GM20000 (cell line): Measurements from ENCODE around the gene RNASE7.

Experiments used
- DNase-seq: peaks from one replicate; pipeline ENCODE4 v3.0.0; 2012; ENCODE audit warnings: low spot score
- TF ChIP-seq, protein P1 (sequence below): IDR thresholded peaks from 2 replicates; pipeline ENCODE4 v1.5.1; 2012; ENCODE audit warnings: mild to moderate bottlenecking, control low read depth; ENCODE audit errors: extremely low read depth, missing control alignments

RNASE7 gene

GRCh38 chr14:21071225-21072030 lies 29.3 kb downstream of the RNASE7 start:
- TF ChIP-seq, protein P1, sequence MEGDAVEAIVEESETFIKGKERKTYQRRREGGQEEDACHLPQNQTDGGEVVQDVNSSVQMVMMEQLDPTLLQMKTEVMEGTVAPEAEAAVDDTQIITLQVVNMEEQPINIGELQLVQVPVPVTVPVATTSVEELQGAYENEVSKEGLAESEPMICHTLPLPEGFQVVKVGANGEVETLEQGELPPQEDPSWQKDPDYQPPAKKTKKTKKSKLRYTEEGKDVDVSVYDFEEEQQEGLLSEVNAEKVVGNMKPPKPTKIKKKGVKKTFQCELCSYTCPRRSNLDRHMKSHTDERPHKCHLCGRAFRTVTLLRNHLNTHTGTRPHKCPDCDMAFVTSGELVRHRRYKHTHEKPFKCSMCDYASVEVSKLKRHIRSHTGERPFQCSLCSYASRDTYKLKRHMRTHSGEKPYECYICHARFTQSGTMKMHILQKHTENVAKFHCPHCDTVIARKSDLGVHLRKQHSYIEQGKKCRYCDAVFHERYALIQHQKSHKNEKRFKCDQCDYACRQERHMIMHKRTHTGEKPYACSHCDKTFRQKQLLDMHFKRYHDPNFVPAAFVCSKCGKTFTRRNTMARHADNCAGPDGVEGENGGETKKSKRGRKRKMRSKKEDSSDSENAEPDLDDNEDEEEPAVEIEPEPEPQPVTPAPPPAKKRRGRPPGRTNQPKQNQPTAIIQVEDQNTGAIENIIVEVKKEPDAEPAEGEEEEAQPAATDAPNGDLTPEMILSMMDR, result no peak
- peak; percentile 93 for DNase-seq

- TF ChIP-seq, protein P1, result no peak
- no peak for DNase-seq
Observed at GRCh38 chr14:21072031-21072473, 29.9 kb downstream of the RNASE7 start.

DNA sequence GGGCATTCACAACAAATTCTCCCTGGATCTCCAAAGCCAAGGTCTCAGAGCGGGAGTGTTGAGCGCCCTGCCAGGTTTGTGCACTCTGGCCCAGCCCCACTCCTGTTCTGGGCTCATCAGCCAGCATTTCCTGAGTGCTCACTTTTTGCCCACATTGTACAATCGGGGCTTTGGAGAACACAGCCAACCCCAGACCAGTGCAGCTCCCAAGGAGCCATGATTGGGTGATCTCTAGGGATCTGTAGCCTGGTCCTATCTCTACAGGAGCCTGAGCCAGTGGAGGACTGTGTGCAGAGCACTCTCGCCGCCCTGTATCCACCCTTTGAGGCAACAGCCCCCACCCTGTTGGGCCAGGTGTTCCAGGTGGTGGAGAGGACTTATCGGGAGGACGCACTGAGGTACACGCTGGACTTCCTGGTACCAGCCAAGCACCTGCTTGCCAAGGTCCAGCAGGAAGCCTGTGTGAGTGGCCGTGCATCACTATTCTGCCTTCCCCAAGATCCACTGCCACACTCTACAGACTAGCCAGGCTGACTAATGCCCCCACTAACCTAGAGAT lies 30.7 kb downstream of the RNASE7 start:
- TF ChIP-seq, protein P1, result no peak
- DNase-seq, result peak; percentile 34

DNA sequence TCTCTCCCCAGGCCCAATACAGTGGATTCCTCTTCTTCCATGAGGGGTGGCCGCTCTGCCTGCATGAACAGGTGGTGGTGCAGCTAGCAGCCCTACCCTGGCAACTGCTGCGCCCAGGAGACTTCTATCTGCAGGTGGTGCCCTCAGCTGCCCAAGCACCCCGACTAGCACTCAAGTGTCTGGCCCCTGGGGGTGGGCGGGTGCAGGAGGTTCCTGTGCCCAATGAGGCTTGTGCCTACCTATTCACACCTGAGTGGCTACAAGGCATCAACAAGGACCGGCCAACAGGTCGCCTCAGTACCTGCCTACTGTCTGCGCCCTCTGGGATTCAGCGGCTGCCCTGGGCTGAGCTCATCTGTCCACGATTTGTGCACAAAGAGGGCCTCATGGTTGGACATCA lies 31.8 kb downstream of the RNASE7 start:
- peak; percentile 21 for DNase-seq
- TF ChIP-seq, protein P1, result no peak

GRCh38 chr14:21074398-21075272 lies 32.5 kb downstream of the RNASE7 start:
- DNase-seq, result peak; percentile 14
- TF ChIP-seq, protein P1, result no peak

DNA sequence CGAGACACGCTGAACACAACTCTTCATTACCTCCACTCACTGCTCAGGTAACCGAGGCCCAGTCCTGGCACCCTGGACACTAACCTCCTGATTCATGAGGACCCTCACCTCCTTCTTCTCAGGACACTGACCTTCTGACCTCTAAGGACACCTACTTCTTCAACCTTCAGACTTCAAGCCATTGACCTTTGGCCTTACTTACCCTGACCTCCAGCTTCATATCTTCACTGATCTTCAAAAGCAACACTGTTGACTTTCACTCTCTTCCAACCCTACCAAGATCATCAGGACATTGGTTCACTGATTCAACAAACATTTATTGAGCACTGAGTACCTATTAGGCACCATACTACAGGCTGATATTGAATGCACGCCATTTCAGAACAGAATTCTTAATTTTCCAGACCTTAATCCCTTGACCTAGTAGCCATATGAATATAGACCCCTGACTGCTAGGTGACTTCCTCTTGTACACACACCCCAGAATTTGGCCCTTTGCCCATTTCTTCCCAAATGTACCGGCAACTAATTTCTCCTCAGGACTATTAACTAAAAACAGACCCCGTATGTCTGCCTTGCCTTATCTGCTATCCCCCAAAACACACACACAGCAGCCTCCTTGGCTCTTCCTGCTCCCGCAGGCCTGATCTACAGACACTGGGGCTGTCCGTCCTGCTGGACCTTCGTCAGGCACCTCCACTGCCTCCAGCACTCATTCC lies 33.7 kb downstream of the RNASE7 start:
- TF ChIP-seq, protein P1, result no peak
- peak; percentile 9 for DNase-seq
